Measurements from ENCODE around the gene ATP9A.
"Not testable (repeated sequence)": the region's sequence is repeated elsewhere in the genome, so short reads cannot be mapped to it uniquely, and the experiment has no call there.

DNA sequence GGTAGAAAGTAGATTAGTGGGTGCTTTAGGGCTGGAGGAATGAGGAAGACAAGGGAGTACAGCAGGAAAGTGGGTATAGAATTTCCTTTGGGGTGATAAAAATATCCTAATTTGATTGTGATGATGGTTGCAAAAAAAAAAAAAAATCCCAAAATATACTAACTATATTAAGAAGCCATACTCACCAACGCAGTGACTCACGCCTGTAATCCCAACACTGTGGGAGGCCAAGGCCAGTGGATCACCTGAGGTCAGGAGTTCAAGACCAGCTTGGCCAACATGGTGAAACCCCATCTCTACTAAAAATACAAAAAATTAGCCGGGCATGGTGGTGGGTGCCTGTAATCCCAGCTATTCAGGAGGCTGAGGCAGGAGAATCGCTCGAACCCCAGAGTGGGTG is 112.1 kb downstream of the ATP9A start:
- TF ChIP-seq TRIM28 (IDR thresholded peaks at IDR 0.05; ENCODE audit: borderline replicate concordance, low read length); KLF1 (tag by site-specific recombination; IDR thresholded peaks at IDR 0.05); GLI4 (tag by site-specific recombination; IDR thresholded peaks at IDR 0.05); ZNF350 (tag by site-specific recombination; IDR thresholded peaks at IDR 0.05); ZNF211 (tag by site-specific recombination; IDR thresholded peaks at IDR 0.05; ENCODE audit: low read depth); YY1 (tag by site-specific recombination; IDR thresholded peaks at IDR 0.05); ZFP3 (tag by site-specific recombination; IDR thresholded peaks at IDR 0.05; ENCODE audit: low read depth); ZNF223 (tag by site-specific recombination; IDR thresholded peaks at IDR 0.05): not testable (repeated sequence)
- TF ChIP-seq, protein P1, sequence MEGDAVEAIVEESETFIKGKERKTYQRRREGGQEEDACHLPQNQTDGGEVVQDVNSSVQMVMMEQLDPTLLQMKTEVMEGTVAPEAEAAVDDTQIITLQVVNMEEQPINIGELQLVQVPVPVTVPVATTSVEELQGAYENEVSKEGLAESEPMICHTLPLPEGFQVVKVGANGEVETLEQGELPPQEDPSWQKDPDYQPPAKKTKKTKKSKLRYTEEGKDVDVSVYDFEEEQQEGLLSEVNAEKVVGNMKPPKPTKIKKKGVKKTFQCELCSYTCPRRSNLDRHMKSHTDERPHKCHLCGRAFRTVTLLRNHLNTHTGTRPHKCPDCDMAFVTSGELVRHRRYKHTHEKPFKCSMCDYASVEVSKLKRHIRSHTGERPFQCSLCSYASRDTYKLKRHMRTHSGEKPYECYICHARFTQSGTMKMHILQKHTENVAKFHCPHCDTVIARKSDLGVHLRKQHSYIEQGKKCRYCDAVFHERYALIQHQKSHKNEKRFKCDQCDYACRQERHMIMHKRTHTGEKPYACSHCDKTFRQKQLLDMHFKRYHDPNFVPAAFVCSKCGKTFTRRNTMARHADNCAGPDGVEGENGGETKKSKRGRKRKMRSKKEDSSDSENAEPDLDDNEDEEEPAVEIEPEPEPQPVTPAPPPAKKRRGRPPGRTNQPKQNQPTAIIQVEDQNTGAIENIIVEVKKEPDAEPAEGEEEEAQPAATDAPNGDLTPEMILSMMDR (tag by site-specific recombination; IDR thresholded peaks at IDR 0.05): not testable (repeated sequence)
- TF ChIP-seq, protein P2, sequence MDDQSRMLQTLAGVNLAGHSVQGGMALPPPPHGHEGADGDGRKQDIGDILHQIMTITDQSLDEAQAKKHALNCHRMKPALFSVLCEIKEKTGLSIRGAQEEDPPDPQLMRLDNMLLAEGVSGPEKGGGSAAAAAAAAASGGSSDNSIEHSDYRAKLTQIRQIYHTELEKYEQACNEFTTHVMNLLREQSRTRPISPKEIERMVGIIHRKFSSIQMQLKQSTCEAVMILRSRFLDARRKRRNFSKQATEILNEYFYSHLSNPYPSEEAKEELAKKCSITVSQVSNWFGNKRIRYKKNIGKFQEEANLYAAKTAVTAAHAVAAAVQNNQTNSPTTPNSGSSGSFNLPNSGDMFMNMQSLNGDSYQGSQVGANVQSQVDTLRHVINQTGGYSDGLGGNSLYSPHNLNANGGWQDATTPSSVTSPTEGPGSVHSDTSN (CRISPR knock-in tag; IDR thresholded peaks at IDR 0.05): not testable (repeated sequence)
- TF ChIP-seq, protein P3, sequence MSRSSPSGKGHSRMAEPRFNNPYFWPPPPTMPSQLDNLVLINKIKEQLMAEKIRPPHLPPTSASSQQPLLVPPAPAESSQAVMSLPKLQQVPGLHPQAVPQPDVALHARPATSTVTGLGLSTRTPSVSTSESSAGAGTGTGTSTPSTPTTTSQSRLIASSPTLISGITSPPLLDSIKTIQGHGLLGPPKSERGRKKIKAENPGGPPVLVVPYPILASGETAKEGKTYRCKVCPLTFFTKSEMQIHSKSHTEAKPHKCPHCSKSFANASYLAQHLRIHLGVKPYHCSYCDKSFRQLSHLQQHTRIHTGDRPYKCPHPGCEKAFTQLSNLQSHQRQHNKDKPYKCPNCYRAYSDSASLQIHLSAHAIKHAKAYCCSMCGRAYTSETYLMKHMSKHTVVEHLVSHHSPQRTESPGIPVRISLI (tag by site-specific recombination; IDR thresholded peaks at IDR 0.05): not testable (repeated sequence)
- TF ChIP-seq, protein P4, sequence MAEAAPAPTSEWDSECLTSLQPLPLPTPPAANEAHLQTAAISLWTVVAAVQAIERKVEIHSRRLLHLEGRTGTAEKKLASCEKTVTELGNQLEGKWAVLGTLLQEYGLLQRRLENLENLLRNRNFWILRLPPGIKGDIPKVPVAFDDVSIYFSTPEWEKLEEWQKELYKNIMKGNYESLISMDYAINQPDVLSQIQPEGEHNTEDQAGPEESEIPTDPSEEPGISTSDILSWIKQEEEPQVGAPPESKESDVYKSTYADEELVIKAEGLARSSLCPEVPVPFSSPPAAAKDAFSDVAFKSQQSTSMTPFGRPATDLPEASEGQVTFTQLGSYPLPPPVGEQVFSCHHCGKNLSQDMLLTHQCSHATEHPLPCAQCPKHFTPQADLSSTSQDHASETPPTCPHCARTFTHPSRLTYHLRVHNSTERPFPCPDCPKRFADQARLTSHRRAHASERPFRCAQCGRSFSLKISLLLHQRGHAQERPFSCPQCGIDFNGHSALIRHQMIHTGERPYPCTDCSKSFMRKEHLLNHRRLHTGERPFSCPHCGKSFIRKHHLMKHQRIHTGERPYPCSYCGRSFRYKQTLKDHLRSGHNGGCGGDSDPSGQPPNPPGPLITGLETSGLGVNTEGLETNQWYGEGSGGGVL (tag by site-specific recombination; IDR thresholded peaks at IDR 0.05): not testable (repeated sequence)

Data from HEK293 (cell line).